Measurements from ENCODE around the gene KCNMB3.

DNA sequence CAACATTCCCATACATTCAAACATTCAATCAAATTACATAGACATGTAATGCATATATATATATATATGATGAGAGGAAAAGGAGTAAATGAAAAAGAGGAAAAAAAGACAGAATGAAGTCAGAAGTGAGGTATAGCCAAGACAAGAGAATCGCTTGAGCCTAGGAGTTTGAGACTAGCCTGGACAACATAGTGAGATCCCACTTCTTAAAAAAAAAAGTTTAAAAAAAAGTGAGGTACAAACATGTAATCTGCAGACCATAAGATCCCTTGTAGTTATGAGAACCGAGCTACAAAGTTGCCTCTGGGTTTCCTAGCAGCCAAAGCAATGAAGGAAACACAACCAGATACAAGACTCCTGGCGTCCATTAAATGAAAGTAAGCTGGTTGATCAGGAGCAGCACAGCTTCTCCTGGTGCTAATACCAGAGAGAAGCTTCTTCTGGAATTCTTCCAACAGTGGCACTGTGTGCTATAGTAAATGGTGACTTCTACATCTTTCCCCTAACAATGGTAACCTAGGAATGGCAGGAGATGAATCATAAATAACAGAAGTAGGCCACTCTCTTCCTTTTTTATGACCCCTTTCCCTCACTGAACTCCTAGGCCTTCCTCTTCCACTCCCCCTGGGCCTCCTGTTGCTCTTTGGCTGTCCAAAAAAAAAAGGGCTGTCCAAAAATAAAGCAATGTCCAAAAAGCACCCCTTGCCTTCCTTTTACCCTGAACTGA, 3.5 kb downstream of the KCNMB3 start:
- TF ChIP-seq, protein P1, sequence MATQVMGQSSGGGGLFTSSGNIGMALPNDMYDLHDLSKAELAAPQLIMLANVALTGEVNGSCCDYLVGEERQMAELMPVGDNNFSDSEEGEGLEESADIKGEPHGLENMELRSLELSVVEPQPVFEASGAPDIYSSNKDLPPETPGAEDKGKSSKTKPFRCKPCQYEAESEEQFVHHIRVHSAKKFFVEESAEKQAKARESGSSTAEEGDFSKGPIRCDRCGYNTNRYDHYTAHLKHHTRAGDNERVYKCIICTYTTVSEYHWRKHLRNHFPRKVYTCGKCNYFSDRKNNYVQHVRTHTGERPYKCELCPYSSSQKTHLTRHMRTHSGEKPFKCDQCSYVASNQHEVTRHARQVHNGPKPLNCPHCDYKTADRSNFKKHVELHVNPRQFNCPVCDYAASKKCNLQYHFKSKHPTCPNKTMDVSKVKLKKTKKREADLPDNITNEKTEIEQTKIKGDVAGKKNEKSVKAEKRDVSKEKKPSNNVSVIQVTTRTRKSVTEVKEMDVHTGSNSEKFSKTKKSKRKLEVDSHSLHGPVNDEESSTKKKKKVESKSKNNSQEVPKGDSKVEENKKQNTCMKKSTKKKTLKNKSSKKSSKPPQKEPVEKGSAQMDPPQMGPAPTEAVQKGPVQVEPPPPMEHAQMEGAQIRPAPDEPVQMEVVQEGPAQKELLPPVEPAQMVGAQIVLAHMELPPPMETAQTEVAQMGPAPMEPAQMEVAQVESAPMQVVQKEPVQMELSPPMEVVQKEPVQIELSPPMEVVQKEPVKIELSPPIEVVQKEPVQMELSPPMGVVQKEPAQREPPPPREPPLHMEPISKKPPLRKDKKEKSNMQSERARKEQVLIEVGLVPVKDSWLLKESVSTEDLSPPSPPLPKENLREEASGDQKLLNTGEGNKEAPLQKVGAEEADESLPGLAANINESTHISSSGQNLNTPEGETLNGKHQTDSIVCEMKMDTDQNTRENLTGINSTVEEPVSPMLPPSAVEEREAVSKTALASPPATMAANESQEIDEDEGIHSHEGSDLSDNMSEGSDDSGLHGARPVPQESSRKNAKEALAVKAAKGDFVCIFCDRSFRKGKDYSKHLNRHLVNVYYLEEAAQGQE (IDR thresholded peaks at IDR 0.05; ENCODE audit: insufficient read depth in 1 of 2, low read depth in 2 of 2, low read length in 2 of 2), result no peak
- TF ChIP-seq POLR2AphosphoS5 (IDR thresholded peaks at IDR 0.05; ENCODE audit: low read depth, low read length), result no peak

Data from PFSK-1 (cell line).